ENCODE data around the gene SLC35G2.

DNA sequence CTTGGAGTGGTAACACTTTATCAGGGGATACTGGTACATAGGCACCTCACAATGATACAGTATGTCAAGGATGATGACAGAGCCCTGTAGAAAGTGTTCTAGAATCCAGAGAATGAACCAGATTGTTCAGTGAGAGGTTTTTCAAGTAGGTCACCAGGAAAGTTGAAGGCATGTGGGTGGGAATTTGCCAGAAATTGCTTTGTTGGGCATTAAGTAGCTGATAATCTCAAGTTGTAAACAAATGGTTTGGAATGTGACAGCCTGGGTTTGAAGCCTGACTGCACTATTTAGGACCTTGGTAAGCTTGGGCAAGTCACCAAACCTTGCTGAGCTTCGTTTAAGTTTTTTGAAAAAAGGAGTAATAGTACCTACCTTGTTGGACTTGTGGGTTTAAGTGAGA is 12.5 kb downstream of the SLC35G2 start:
- TF ChIP-seq EZH2 (IDR thresholded peaks at IDR 0.05; ENCODE audit: insufficient read depth, low read length): no peak
- TF ChIP-seq, protein P1, sequence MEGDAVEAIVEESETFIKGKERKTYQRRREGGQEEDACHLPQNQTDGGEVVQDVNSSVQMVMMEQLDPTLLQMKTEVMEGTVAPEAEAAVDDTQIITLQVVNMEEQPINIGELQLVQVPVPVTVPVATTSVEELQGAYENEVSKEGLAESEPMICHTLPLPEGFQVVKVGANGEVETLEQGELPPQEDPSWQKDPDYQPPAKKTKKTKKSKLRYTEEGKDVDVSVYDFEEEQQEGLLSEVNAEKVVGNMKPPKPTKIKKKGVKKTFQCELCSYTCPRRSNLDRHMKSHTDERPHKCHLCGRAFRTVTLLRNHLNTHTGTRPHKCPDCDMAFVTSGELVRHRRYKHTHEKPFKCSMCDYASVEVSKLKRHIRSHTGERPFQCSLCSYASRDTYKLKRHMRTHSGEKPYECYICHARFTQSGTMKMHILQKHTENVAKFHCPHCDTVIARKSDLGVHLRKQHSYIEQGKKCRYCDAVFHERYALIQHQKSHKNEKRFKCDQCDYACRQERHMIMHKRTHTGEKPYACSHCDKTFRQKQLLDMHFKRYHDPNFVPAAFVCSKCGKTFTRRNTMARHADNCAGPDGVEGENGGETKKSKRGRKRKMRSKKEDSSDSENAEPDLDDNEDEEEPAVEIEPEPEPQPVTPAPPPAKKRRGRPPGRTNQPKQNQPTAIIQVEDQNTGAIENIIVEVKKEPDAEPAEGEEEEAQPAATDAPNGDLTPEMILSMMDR (IDR thresholded peaks at IDR 0.05; ENCODE audit: insufficient read depth, low read depth, low read length): no peak

Data from astrocyte (in vitro differentiated cells and primary cell).